Measurements from ENCODE around the gene TCEANC2. TPM values are rescaled to one million over a fixed set of nuclear protein-coding genes. Genes with fewer than 3 reads are reported as not detected.
"Not testable (repeated sequence)": the region's sequence is repeated elsewhere in the genome, so short reads cannot be mapped to it uniquely, and the experiment has no call there.

TCEANC2 gene
- 9.9 and 11.8 TPM in 2 replicates for total RNA-seq

DNA sequence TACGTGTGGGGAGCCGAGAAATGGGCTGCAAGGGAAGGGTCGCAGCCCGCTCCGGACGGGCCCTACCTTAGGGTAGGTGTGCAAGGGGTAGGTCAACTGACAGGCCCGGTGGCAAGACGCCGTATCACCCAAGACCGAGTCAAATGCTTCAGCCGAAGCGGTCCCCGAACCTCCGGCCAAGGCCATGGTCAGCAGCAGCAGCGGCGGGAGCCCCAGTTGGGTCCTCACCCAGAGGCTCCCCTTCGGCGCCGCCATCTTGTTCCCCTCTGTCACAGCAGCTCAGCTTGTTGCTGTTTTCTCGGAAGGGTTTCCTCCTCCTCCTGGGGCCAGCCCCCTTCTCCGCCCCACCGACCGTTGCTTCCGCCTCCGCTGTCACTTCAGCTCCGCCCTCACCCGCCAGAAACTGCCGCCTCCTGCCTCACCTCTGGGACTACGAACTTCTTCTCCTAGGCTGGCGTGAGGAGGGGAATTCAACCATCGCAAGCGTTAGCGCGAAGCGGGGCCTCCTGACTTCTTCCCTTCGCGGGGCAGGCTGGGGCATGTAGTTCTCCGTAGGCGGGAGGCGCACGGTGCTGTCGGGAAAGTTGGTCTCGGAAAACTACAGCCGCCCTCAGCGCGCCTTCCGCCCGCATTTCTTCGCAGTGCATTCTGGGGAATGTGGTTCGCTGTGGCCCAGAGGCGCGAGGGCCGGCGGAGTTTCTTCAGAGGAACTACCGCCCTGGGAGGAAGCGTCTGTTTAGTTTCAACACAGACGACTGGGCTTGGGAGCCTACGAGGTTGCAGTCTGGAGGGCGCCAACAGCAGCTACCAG lies at the start of gene TCEANC2, which contains the start of gene TMEM59:
TSS of gene TCEANC2 (plus strand) at position 675 of the 811 bp plus-strand sequence. CDS start 815 bp downstream, outside the sequence.
TSS of gene TMEM59 (minus strand) at position 271 of the 811 bp plus-strand sequence. CDS start at position 255, 16 bp downstream.
- intact Hi-C loops (cut with micrococcal nuclease): loop anchor here (1.0 to 10.0 kb wide), 25 partner anchors 17 to 1997 kb away; partner anchors contain the start of genes BTF3L4, CPT2, CYB5RL and CZIB

DNA sequence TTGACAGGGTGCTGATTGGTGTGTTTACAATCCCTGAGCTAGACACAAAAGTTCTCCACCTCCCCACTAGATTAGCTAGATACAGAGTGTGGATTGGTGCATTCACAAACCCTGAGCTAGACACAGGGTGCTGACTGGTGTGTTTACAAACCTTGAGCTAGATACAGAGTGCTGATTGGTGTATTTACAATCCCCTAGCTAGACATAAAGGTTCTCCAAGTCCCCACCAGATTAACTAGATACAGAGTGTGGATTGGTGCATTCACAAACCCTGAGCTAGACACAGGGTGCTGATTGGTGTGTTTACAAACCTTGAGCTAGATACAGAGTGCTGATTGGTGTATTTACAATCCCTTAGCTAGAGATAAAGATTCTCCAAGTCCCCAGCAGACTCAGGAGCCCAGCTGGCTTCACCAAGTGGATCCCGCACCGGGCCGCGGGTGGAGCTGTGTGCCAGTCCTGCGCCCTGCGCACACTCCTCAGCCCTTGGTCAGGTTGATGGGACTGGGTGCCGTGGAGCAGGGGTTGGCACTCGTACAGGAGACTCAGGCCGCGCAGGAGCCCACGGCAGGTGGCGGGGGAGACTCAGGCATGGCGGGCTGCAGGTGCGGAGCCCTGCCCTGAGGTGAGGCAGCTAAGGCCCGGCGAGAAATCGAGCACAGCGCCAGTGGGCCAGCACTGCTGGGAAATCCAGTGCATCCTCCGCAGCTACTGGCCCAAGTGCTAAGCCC lies 49.5 kb upstream of the TCEANC2 start:
- intact Hi-C loops (cut with micrococcal nuclease): not testable (repeated sequence)

DNA sequence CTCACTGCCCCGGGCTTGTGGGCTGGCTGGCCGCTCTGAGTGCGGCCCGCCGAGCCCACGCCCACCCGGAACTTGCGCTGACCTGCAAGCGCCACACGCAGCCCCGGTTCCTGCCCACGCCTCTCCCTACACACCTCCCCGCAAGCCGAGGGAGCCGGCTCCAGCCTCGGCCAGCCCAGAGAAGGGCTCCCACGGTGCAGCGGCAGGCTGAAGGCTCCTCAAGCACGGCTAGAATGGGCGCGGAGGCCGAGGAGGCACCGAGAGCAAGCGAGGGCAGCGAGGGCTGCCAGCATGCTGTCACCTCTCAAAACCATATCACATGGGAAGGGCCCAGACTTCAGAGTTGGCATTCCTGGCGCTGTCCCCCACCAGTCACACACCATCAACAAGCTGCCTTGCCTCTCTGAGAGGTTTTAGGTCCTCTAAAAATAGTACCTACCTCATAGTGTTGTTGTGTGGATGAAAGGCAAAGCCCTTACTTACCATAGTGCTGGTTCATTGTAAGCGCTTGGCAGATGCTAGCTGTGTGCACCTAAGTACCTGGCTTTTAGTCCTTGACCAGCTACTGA lies 48.8 kb upstream of the TCEANC2 start:
- intact Hi-C loops (cut with micrococcal nuclease): no loop called here

GRCh38 chr1:54006508-54006907 lies 46.9 kb upstream of the TCEANC2 start:
- intact Hi-C loops (cut with micrococcal nuclease): no loop called here

GRCh38 chr1:54007613-54008012 lies 45.8 kb upstream of the TCEANC2 start:
- intact Hi-C loops (cut with micrococcal nuclease): no loop called here

GRCh38 chr1:54008876-54009275 lies 44.5 kb upstream of the TCEANC2 start:
- intact Hi-C loops (cut with micrococcal nuclease): no loop called here

- intact Hi-C loops (cut with micrococcal nuclease): no loop called here
Observed at GRCh38 chr1:54009406-54009805, 44.0 kb upstream of the TCEANC2 start.

GRCh38 chr1:54010415-54011117 lies 42.8 kb upstream of the TCEANC2 start:
- intact Hi-C loops (cut with micrococcal nuclease): no loop called here

- intact Hi-C loops (cut with micrococcal nuclease): no loop called here
Observed at GRCh38 chr1:54011316-54012007, 41.9 kb upstream of the TCEANC2 start.

DNA sequence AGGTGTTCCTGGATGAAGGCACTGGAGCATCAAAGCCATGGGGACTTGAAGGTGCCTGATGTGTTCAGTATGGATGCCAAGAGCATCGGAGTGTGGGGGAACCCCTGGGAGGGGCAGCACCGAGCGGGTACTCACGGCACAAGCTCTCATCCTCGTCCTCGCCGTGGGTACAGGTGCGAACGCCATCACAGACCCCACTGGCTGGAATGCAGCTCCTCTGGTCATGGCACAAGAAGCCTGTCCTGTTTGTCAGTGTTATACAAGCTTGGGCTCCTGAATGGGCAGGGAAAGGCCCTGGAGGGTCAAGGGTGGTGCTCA lies 41.4 kb upstream of the TCEANC2 start:
- intact Hi-C loops (cut with micrococcal nuclease): no loop called here

- intact Hi-C loops (cut with micrococcal nuclease): no loop called here
Observed at GRCh38 chr1:54012863-54013262, 40.5 kb upstream of the TCEANC2 start.

- intact Hi-C loops (cut with micrococcal nuclease): no loop called here
Observed at GRCh38 chr1:54013393-54014008, 39.9 kb upstream of the TCEANC2 start.

DNA sequence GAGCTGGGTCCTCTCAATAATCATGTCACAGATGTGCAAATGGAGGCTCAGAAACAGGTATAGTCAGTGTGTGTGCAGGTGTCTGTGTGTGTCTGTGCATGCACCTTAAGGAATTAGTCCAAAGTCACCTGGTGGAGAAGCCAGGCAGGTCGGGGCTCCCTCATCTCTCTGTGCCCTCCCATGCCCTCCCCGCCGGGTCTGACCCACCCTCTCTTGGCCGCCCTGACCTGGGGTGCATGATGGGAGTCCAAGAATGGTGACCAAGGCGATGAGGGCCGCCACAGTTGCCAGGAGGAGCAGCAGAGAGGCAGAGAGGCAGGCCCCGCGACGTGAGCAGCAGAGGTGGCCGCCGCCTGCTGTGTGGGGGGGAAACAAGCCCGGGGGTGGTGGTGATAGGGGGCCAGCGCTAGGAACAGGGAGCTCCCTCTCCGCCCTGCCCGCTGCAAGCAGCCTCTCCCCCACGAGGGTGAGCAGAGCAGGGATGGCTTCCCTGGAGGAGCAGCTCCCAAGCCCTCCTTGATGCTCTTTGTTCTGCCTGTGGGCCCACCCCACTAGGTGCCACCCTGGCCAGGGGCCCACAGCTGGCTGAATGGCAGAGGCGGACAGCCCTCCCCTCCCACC lies 39.3 kb upstream of the TCEANC2 start:
- intact Hi-C loops (cut with micrococcal nuclease): no loop called here

DNA sequence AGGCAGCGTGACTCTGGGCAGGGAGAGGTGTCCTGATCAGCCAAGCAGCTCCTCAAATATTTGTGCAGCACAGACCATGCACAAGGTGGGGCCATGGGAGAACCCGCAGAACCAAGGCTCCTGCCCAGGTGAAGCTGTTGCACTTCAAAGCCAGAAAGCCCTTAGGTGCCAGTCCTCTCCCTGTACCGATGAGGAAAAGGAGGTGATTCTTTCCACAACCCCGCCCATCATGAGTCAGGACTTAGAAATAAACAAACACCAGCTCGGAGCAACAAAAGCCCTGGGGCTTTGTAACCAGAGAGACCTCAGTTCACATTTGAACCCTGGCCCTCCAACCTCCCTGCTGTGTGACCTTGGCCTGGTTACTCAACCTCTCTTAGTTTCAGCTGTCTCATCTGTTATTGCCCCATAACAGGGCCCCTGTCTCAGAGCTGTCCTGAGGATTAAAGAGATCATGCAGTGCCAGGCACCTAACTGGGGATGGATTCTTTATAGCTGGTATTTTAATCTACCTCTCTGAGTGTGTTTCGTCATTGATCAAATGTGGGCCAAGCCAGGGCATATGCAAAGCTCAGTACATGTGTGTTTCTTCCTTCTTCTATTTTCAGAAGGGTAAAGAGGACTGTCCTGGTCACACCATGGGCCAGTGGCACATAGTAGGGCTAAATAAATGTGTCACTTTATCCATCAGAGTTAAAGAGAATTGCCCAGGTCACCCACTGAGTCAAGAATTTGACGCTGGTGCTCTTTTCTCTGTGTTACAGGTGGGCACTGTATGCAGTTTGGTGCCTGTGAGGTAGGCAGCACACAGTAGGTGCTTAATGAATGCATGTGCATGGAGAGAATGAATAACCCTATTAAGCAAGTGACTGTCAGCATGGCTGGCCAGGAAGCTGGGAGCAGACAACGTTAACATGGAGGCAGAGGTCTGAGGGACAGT lies 36.8 kb upstream of the TCEANC2 start:
- intact Hi-C loops (cut with micrococcal nuclease): no loop called here

DNA sequence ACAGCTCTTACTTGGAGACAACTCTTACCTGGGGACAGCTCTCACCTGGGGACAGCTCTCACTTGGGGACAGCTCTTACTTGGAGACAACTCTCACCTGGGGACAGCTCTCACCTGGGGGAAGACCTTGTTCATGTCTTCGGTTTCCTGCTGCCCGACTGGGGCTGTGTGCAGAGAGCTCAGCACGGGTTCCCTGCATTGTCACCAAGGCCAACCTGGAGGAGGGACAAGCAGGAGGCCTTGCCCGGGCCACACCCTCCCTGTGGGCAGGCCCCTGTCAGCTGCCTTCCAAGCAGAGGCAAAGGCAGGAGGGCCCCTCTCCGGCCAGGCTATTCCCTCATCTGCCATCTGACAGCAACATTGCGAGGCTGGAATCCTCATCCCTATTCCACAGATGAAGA lies 35.4 kb upstream of the TCEANC2 start, which contains the start of gene LDLRAD1:
TSS of gene LDLRAD1 (minus strand) at position 208 of the 400 bp plus-strand sequence. CDS start at position 134, 74 bp downstream.
- intact Hi-C loops (cut with micrococcal nuclease): no loop called here

- intact Hi-C loops (cut with micrococcal nuclease): no loop called here
Observed at GRCh38 chr1:54018635-54019034, 34.8 kb upstream of the TCEANC2 start.

GRCh38 chr1:54019562-54020176 lies 33.7 kb upstream of the TCEANC2 start:
- intact Hi-C loops (cut with micrococcal nuclease): not testable (repeated sequence)

GRCh38 chr1:54024358-54024757 lies 29.1 kb upstream of the TCEANC2 start:
- intact Hi-C loops (cut with micrococcal nuclease): no loop called here
